ENCODE measurements around the gene NPIPA7.
"Not testable (repeated sequence)": the region's sequence is repeated elsewhere in the genome, so short reads cannot be mapped to it uniquely, and the experiment has no call there.

DNA sequence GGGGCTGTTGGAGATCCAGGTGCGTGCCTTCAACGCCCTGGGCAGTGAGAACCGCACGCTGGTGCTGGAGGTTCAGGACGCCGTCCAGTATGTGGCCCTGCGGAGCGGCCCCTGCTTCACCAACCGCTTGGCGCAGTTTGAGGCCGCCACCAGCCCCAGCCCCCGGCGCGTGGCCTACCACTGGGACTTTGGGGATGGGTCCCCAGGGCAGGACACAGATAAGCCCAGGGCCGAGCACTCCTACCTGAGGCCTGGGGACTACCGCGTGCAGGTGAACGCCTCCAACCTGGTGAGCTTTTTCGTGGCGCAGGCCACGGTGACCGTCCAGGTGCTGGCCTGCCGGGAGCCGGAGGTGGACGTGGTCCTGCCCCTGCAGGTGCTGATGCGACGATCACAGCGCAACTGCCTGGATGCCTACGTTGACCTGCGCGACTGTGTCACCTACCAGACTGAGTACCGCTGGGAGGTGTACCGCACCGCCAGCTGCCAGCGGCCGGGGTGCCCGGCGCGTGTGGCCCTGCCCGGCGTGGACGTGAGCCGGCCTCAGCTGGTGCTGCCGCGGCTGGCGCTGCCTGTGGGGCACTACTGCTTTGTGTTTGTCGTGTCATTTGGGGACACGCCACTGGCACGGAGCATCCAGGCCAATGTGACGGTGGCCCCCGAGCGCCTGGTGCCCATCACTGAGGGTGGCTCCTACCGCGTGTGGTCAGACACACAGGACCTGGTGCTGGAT is 12.2 kb upstream of the NPIPA7 start:
- TF ChIP-seq CTCF, POLR2A (IDR thresholded peaks at IDR 0.05): not testable (repeated sequence)

Data from body of pancreas (tissue), 4 donors.